Endothelial cell (in vitro differentiated cells): Measurements from ENCODE around the gene IGSF10. TPM values are rescaled to one million over a fixed set of nuclear protein-coding genes. Genes with fewer than 3 reads are reported as not detected.

Experiments
- DNase-seq: peaks from one replicate; pipeline ENCODE4 v3.0.0; 2021; ENCODE audit warnings: low spot score
- H3K27ac Mint-ChIP-seq: one replicate; pipeline ENCODE4 v1.8.0; 2021; ENCODE audit warnings: mixed read lengths, inconsistent platforms; ENCODE audit not compliant: unreplicated experiment
- H3K27me3 Mint-ChIP-seq: one replicate; pipeline ENCODE4 v1.8.0; 2021; ENCODE audit warnings: mild to moderate bottlenecking, moderate library complexity, mixed read lengths, inconsistent platforms; ENCODE audit not compliant: unreplicated experiment
- H3K36me3 Mint-ChIP-seq: one replicate; pipeline ENCODE4 v1.8.0; 2021; ENCODE audit warnings: mild to moderate bottlenecking, low read depth, mixed read lengths, inconsistent platforms; ENCODE audit not compliant: unreplicated experiment
- H3K4me1 Mint-ChIP-seq: one replicate; pipeline ENCODE4 v1.8.0; 2021; ENCODE audit warnings: mild to moderate bottlenecking, mixed read lengths, inconsistent platforms; ENCODE audit not compliant: unreplicated experiment
- H3K4me3 Mint-ChIP-seq: one replicate; pipeline ENCODE4 v1.8.0; 2021; ENCODE audit warnings: mild to moderate bottlenecking, mixed read lengths, inconsistent platforms; ENCODE audit not compliant: unreplicated experiment
- H3K9me3 Mint-ChIP-seq: one replicate; pipeline ENCODE4 v1.8.0; 2021; ENCODE audit warnings: mixed read lengths, inconsistent platforms; ENCODE audit not compliant: unreplicated experiment
- total RNA-seq: library from RNA; stranded (reverse); fragmentation: NEBNext Ultra II Directional; extraction: Animal tissue kit (Norgen Biotek cat#: 25700); gene quantifications from one replicate; pipeline ENCODE4 v1.2.1, GENCODE V29; 2021; ENCODE audit not compliant: unreplicated experiment
- TF ChIP-seq, protein P1 (sequence below): fragments of 200-600 bp; sonication (generic); IDR thresholded peaks from one replicate; pipeline ENCODE4 v1.5.0; 2021; ENCODE audit warnings: antibody characterized with exemption; ENCODE audit not compliant: unreplicated experiment

IGSF10 gene
- total RNA-seq, 1 donor from 2014 or later: 4.1 TPM

- H3K27ac Mint-ChIP-seq: no peak overlapping the region
- H3K27me3 Mint-ChIP-seq: no peaks in the 10 kb centered on the region
- no peaks in the 10 kb centered on the region for H3K36me3 Mint-ChIP-seq
- H3K9me3 Mint-ChIP-seq: no peaks in the 10 kb centered on the region
- TF ChIP-seq, protein P1, sequence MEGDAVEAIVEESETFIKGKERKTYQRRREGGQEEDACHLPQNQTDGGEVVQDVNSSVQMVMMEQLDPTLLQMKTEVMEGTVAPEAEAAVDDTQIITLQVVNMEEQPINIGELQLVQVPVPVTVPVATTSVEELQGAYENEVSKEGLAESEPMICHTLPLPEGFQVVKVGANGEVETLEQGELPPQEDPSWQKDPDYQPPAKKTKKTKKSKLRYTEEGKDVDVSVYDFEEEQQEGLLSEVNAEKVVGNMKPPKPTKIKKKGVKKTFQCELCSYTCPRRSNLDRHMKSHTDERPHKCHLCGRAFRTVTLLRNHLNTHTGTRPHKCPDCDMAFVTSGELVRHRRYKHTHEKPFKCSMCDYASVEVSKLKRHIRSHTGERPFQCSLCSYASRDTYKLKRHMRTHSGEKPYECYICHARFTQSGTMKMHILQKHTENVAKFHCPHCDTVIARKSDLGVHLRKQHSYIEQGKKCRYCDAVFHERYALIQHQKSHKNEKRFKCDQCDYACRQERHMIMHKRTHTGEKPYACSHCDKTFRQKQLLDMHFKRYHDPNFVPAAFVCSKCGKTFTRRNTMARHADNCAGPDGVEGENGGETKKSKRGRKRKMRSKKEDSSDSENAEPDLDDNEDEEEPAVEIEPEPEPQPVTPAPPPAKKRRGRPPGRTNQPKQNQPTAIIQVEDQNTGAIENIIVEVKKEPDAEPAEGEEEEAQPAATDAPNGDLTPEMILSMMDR: no peak
- DNase-seq: no peak
- H3K4me3 Mint-ChIP-seq: no peak overlapping the region
- H3K4me1 Mint-ChIP-seq: peaks cover 10% of the 10 kb centered on the region
Observed at GRCh38 chr3:151423091-151423490, 37.8 kb downstream of the IGSF10 start.

- no peaks in the 10 kb centered on the region for H3K9me3 Mint-ChIP-seq
- H3K36me3 Mint-ChIP-seq: no peaks in the 10 kb centered on the region
- peaks cover 10% of the 10 kb centered on the region for H3K4me1 Mint-ChIP-seq
- TF ChIP-seq, protein P1: no peak
- no peaks in the 10 kb centered on the region for H3K27me3 Mint-ChIP-seq
- no peak for DNase-seq
- H3K27ac Mint-ChIP-seq: no peak overlapping the region
- no peak overlapping the region for H3K4me3 Mint-ChIP-seq
Observed at GRCh38 chr3:151421938-151422337, 38.9 kb downstream of the IGSF10 start.

- no peak for DNase-seq
- Mint-ChIP-seq H3K36me3 (no peaks in the 10 kb centered on the region), H3K27ac (no peak overlapping the region), H3K4me1 (peaks cover 4% of the 10 kb centered on the region), H3K4me3 (no peak overlapping the region), H3K27me3 (no peaks in the 10 kb centered on the region), H3K9me3 (no peaks in the 10 kb centered on the region)
- TF ChIP-seq, protein P1: no peak
Observed at GRCh38 chr3:151419806-151420205, 41.1 kb downstream of the IGSF10 start.

DNA sequence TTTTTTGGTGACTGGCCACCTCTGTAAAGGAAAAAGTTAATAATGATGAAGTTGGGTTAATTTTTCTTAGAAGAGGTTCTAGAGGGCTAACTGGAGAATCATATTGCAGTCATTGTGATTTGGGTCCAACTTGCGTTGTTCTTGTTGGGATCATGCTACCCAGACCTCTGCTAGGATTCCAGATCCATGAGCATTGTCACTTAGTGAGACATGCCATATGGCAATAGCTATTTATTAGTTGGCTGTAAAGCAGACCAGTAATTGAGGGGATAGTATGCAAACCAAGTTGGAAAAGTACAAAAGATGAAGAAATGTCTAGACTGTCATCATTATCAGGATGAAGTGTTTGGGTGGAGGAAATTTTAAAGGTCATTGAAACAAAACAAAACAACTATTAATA lies 45.6 kb downstream of the IGSF10 start:
- H3K27ac Mint-ChIP-seq: no peak overlapping the region
- H3K27me3 Mint-ChIP-seq: no peaks in the 10 kb centered on the region
- no peaks in the 10 kb centered on the region for H3K4me1 Mint-ChIP-seq
- TF ChIP-seq, protein P1: no peak
- H3K4me3 Mint-ChIP-seq: no peak overlapping the region
- no peaks in the 10 kb centered on the region for H3K36me3 Mint-ChIP-seq
- no peaks in the 10 kb centered on the region for H3K9me3 Mint-ChIP-seq
- no peak for DNase-seq

DNA sequence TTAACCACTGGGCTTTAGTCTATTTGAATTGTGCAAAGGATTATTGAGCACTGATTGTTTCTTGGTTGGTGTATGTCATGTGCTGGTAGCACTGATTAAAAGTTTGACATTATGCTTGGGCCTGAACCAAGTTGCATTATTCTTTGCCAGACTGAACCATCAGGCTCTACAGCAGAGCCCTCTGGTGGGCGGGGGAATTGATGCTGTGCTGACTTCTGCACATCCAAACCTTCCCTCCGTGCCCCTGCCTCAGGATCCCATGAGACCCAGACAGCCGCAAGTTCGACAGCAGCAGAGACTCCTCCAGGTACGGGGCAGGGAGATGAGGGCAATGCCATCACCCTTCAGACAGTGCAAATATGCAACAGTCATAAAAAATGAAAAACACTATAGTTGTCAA lies 47.9 kb downstream of the IGSF10 start:
- H3K27me3 Mint-ChIP-seq: no peaks in the 10 kb centered on the region

More for the DNA sequence above, 47.9 kb downstream of the IGSF10 start:
- DNase-seq: peak; percentile 10
- H3K4me3 Mint-ChIP-seq: no peak overlapping the region
- no peak overlapping the region for H3K27ac Mint-ChIP-seq
- no peaks in the 10 kb centered on the region for H3K4me1 Mint-ChIP-seq
- no peaks in the 10 kb centered on the region for H3K9me3 Mint-ChIP-seq
- no peaks in the 10 kb centered on the region for H3K36me3 Mint-ChIP-seq
- TF ChIP-seq, protein P1: no peak

Other genes starting within 250 kb of the IGSF10 start
- 0.21 TPM for gene P2RY14, start 182.5 kb downstream of the IGSF10 start, total RNA-seq
- gene GPR87, start 144.2 kb downstream of the IGSF10 start, total RNA-seq: 2.0 TPM
- gene P2RY13, start 131.5 kb downstream of the IGSF10 start, total RNA-seq: not detected
- gene P2RY12, start 76.3 kb downstream of the IGSF10 start, total RNA-seq: not detected